TTC549 (cell line): Measurements from ENCODE around the gene XPNPEP1.

Source experiments
- FAIRE-seq: peaks from 2 replicates; lab custom pipeline; 2012; peaks lifted over from hg19 to GRCh38; lab: Jason Lieb, UNC

Gene XPNPEP1

GRCh38 chr10:109862738-109863137, 60.6 kb downstream of the XPNPEP1 start:
- no peak for FAIRE-seq

- no peak for FAIRE-seq
Observed at GRCh38 chr10:109862041-109862440, 61.3 kb downstream of the XPNPEP1 start.

- FAIRE-seq = no peak
Observed at GRCh38 chr10:109861081-109861480, 62.2 kb downstream of the XPNPEP1 start.

- no peak for FAIRE-seq
Observed at GRCh38 chr10:109859221-109859620, 64.1 kb downstream of the XPNPEP1 start.

- FAIRE-seq = no peak
Observed at GRCh38 chr10:109855746-109856145, 67.6 kb downstream of the XPNPEP1 start.

- no peak for FAIRE-seq
Observed at GRCh38 chr10:109853921-109854320, 69.4 kb downstream of the XPNPEP1 start.

- no peak for FAIRE-seq
Observed at GRCh38 chr10:109852475-109853037, 70.8 kb downstream of the XPNPEP1 start.

- FAIRE-seq = no peak
Observed at GRCh38 chr10:109851616-109852474, 71.5 kb downstream of the XPNPEP1 start.

GRCh38 chr10:109846832-109847231, 76.5 kb downstream of the XPNPEP1 start:
- no peak for FAIRE-seq

- FAIRE-seq = no peak
Observed at GRCh38 chr10:109845308-109845707, 78.0 kb downstream of the XPNPEP1 start.

GRCh38 chr10:109838592-109839244, 84.6 kb downstream of the XPNPEP1 start:
- FAIRE-seq = no peak

GRCh38 chr10:109837384-109837783, 85.9 kb downstream of the XPNPEP1 start:
- FAIRE-seq = no peak

GRCh38 chr10:109835257-109835656, 88.1 kb downstream of the XPNPEP1 start:
- FAIRE-seq = no peak

GRCh38 chr10:109831846-109832245, 91.5 kb downstream of the XPNPEP1 start:
- FAIRE-seq = no peak

GRCh38 chr10:109824206-109824605, 99.1 kb downstream of the XPNPEP1 start:
- no peak for FAIRE-seq

- FAIRE-seq = no peak
Observed at GRCh38 chr10:109823196-109823595, 100.1 kb downstream of the XPNPEP1 start.

- no peak for FAIRE-seq
Observed at GRCh38 chr10:109821672-109822071, 101.6 kb downstream of the XPNPEP1 start.

- no peak for FAIRE-seq
Observed at GRCh38 chr10:109820620-109821405, 102.5 kb downstream of the XPNPEP1 start.

- FAIRE-seq = no peak
Observed at GRCh38 chr10:109819807-109820206, 103.5 kb downstream of the XPNPEP1 start.
